ENCODE results near the gene SLCO1A2. TPM values are rescaled to one million over a fixed set of nuclear protein-coding genes. Genes with fewer than 3 reads are reported as not detected.

The SLCO1A2 gene
- total RNA-seq, 1 experiment from 2014 or later: 10.3 TPM

DNA sequence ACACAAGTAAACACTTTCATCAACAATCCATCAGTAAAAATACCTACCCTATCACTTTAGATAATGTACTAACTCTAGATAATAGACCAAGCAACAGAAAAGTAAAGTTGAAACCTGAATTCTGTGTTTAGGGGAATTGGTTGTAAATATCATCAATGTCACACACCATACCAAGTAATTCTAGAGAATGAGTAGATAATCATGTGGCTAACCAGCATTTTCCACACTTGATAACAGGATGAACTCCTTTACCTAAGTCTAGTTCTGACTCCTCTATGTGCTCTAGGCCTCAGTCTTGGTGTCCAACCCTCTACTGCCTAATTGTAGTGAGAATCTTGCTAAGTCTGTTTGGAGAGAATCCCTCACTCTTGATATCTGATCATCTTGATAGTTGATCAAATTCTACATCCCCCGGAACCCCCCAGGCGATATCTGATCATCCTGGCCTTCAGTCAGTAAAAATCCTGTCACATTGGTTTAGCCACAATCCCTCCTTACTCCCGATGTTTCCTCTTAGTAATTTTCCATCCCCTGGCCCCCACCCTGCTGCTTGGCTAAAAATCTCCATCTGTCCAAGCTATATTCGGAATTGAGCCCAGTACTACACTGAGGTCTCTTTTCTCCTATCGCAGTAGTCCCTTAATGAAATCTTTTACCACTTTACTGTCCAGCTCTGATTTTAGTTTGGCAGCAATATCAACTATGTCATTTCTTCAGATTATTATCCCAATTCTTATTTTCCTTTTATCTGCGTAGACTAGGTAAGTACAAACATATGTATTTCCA, 3.4 kb upstream of the SLCO1A2 start:
- Histone ChIP-seq H2BK15ac (ENCODE audit: low read depth, low read length) (no peak overlapping the region), H4K8ac (replicated peaks; ENCODE audit: insufficient read length, low read depth, low read length) (no peak overlapping the region), H3K4ac (ENCODE audit: low read depth, low read length) (no peak overlapping the region), H3K18ac (ENCODE audit: insufficient read length, low read depth, low read length) (no peak overlapping the region), H2BK20ac (ENCODE audit: low read depth, low read length, poor library complexity, severe bottlenecking) (no peak overlapping the region), H3K79me2 (ENCODE audit: insufficient read depth, low read length) (no peaks in the 10 kb centered on the region), H3K23ac (ENCODE audit: insufficient read length, low read depth, low read length) (no peak overlapping the region), H3K9ac (ENCODE audit: extremely low read depth, insufficient read length, low read length) (no peak overlapping the region), H3K9me3 (ENCODE audit: control insufficient read depth, low read depth, low read length) (no peaks in the 10 kb centered on the region), H3K4me2 (ENCODE audit: insufficient read depth, insufficient read length, low read length) (no peak overlapping the region), H4K20me1 (ENCODE audit: control insufficient read depth, insufficient read depth, insufficient read length) (no peaks in the 10 kb centered on the region), H3T11ph (ENCODE audit: low read length) (no peak overlapping the region), H4K5ac (ENCODE audit: insufficient read length, low read depth, low read length) (no peak overlapping the region), H2BK120ac (ENCODE audit: low read depth, low read length, poor library complexity, severe bottlenecking) (no peak overlapping the region), H3K27me3 (ENCODE audit: insufficient read depth, low read length) (no peaks in the 10 kb centered on the region), H3K23me2 (ENCODE audit: insufficient read length, low read depth, low read length, poor library complexity, severe bottlenecking) (no peaks in the 10 kb centered on the region), H2AFZ (ENCODE audit: low read length) (no peak overlapping the region), H3K56ac (ENCODE audit: insufficient read length, low read depth, low read length) (no peak overlapping the region), H4K91ac (ENCODE audit: insufficient read length, low read depth, low read length) (no peak overlapping the region), H2BK5ac (ENCODE audit: insufficient read length, low read length) (no peak overlapping the region), H3K4me1 (ENCODE audit: insufficient read depth, low read length) (peaks cover 3% of the 10 kb centered on the region; the same call in 1 of the 2 replicates), H3K27ac (ENCODE audit: insufficient read length, low read depth, low read length) (no peak overlapping the region), H3K79me1 (ENCODE audit: insufficient read depth, low read depth, low read length, poor library complexity, severe bottlenecking) (no peaks in the 10 kb centered on the region), H2BK12ac (ENCODE audit: insufficient read length, low read depth, low read length) (no peak overlapping the region), H3K14ac (ENCODE audit: insufficient read depth, low read length) (no peak overlapping the region), H2AK5ac (ENCODE audit: insufficient read length, low read length) (no peak overlapping the region)
- no CpG with 5 or more reads among the region's 6 CpGs for WGBS (ENCODE audit: extremely low coverage, insufficient read length, low lambda C conversion rate)
- DNase-seq: no peak
- Mint-ChIP-seq H3K36me3 (ENCODE audit: insufficient read depth in 1 of 3, low read depth in 3 of 3) (peaks cover 0 to 8% (median 0%) of the 10 kb centered on the region in 3 experiments; a peak in 4 of 7 replicates), H3K4me1 (peaks cover 9% of the 10 kb centered on the region in 2 experiments), H3K27me3 (ENCODE audit: low read depth) (no peaks in the 10 kb centered on the region), H3K4me3 (no peak overlapping the region), H3K27ac (peak overlapping the region in 2 of 3 experiments; percentile 30 to 33; a peak in 3 of 7 replicates), H3K9me3 (peaks cover 0 to 7% of the 10 kb centered on the region in 2 experiments; a peak in 3 of 5 replicates)
- TF ChIP-seq, protein P1, sequence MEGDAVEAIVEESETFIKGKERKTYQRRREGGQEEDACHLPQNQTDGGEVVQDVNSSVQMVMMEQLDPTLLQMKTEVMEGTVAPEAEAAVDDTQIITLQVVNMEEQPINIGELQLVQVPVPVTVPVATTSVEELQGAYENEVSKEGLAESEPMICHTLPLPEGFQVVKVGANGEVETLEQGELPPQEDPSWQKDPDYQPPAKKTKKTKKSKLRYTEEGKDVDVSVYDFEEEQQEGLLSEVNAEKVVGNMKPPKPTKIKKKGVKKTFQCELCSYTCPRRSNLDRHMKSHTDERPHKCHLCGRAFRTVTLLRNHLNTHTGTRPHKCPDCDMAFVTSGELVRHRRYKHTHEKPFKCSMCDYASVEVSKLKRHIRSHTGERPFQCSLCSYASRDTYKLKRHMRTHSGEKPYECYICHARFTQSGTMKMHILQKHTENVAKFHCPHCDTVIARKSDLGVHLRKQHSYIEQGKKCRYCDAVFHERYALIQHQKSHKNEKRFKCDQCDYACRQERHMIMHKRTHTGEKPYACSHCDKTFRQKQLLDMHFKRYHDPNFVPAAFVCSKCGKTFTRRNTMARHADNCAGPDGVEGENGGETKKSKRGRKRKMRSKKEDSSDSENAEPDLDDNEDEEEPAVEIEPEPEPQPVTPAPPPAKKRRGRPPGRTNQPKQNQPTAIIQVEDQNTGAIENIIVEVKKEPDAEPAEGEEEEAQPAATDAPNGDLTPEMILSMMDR (conservative IDR thresholded peaks at IDR 0.05): no peak

Measured in H9 (cell line).